ENCODE data around the gene FUT4.

- TF ChIP-seq YY1 (IDR thresholded peaks at IDR 0.05; ENCODE audit: extremely low read depth, insufficient replicate concordance, low read depth, low read length): no peak
- TF ChIP-seq CTCF (IDR thresholded peaks at IDR 0.05 in 2 of 3, conservative IDR thresholded peaks at IDR 0.05 in 1 of 3; ENCODE audit: borderline replicate concordance in 1 of 3, insufficient read depth in 1 of 3, low read depth in 2 of 3, low read length in 2 of 3): 0 out of 6 replicates have a peak, but pooled peaks of 2 of the 3 experiments have one; percentile 11 to 13
- TF ChIP-seq SP1 (IDR thresholded peaks at IDR 0.05; ENCODE audit: low read depth): no peak
- TF ChIP-seq, protein P1, sequence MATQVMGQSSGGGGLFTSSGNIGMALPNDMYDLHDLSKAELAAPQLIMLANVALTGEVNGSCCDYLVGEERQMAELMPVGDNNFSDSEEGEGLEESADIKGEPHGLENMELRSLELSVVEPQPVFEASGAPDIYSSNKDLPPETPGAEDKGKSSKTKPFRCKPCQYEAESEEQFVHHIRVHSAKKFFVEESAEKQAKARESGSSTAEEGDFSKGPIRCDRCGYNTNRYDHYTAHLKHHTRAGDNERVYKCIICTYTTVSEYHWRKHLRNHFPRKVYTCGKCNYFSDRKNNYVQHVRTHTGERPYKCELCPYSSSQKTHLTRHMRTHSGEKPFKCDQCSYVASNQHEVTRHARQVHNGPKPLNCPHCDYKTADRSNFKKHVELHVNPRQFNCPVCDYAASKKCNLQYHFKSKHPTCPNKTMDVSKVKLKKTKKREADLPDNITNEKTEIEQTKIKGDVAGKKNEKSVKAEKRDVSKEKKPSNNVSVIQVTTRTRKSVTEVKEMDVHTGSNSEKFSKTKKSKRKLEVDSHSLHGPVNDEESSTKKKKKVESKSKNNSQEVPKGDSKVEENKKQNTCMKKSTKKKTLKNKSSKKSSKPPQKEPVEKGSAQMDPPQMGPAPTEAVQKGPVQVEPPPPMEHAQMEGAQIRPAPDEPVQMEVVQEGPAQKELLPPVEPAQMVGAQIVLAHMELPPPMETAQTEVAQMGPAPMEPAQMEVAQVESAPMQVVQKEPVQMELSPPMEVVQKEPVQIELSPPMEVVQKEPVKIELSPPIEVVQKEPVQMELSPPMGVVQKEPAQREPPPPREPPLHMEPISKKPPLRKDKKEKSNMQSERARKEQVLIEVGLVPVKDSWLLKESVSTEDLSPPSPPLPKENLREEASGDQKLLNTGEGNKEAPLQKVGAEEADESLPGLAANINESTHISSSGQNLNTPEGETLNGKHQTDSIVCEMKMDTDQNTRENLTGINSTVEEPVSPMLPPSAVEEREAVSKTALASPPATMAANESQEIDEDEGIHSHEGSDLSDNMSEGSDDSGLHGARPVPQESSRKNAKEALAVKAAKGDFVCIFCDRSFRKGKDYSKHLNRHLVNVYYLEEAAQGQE (IDR thresholded peaks at IDR 0.05; ENCODE audit: low read depth): no peak
- no peak for TF ChIP-seq POLR2AphosphoS5 (IDR thresholded peaks at IDR 0.05; ENCODE audit: low read depth, low read length)
- no peak for TF ChIP-seq EZH2phosphoT487 (IDR thresholded peaks at IDR 0.05; ENCODE audit: borderline replicate concordance)
- TF ChIP-seq POLR2A (IDR thresholded peaks at IDR 0.05; ENCODE audit: borderline replicate concordance, extremely low read depth, insufficient read depth, insufficient read length): no peak
- TF ChIP-seq RAD21 (IDR thresholded peaks at IDR 0.05; ENCODE audit: low read depth): peak; percentile 38
- no peak for TF ChIP-seq TCF7L2 (IDR thresholded peaks at IDR 0.05; ENCODE audit: borderline replicate concordance, extremely low read depth, insufficient read depth, insufficient read length)
- no peak for TF ChIP-seq ATF3 (IDR thresholded peaks at IDR 0.05)
- TF ChIP-seq ZNF274 (IDR thresholded peaks at IDR 0.05; ENCODE audit: low read depth, low read length): no peak
- TF ChIP-seq FOSL1 (IDR thresholded peaks at IDR 0.05; ENCODE audit: low read depth): no peak
- no peak for TF ChIP-seq EZH2 (IDR thresholded peaks at IDR 0.05)
Measured at GRCh38 chr11:94501522-94501921, 42.2 kb upstream of the FUT4 start.
